ENCODE data around the gene SREBF1.

Gene SREBF1

DNA sequence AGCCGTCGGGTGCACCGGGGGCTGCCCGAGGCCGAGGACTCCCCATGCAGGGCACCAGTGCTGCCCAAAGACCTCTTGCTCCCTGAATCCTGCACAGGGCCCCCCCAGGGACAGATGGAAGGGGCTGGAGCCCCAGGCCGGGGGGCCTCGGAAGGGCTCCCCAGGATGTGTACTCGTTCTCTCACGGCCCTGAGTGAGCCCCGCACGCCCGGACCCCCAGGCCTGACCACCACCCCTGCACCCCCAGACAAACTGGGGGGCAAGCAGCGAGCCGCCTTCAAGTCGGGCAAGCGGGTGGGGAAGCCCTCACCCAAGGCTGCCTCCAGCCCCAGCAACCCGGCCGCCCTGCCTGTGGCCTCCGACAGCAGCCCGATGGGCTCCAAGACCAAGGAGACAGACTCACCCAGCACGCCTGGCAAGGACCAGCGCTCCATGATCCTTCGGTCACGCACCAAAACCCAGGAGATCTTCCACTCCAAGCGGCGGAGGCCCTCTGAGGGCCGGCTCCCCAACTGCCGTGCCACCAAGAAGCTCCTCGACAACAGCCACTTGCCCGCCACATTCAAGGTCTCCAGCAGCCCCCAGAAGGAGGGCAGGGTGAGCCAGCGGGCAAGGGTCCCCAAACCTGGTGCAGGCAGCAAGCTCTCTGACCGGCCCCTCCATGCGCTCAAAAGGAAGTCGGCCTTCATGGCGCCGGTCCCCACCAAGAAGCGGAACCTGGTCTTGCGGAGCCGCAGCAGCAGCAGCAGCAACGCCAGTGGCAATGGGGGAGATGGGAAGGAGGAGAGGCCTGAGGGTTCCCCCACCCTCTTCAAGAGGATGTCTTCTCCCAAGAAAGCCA is 40.6 kb downstream of the SREBF1 start:
- DNase-seq (ENCODE audit: low read depth, low spot score): no peak

DNA sequence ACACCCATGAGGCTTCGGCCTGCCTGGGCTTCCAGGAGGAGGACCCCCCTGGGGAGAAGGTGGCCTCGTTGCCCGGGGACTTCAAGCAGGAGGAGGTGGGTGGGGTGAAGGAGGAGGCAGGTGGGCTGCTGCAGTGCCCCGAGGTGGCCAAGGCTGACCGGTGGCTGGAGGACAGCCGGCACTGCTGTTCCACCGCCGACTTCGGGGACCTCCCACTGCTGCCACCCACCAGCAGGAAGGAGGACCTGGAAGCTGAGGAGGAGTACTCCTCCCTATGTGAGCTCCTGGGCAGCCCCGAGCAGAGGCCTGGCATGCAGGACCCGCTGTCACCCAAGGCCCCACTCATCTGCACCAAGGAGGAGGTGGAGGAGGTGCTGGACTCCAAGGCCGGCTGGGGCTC is 41.5 kb downstream of the SREBF1 start:
- DNase-seq (ENCODE audit: low read depth, low spot score): no peak

DNA sequence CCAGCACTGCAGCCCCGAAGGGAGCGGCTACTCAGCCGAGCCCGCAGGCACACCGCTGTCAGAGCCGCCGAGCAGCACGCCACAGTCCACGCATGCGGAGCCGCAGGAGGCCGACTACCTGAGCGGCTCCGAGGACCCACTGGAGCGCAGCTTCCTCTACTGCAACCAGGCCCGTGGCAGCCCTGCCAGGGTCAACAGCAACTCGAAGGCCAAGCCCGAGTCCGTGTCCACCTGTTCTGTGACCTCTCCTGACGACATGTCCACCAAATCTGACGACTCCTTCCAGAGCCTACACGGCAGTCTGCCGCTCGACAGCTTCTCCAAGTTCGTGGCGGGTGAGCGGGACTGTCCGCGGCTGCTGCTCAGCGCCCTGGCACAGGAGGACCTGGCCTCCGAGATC is 42.4 kb downstream of the SREBF1 start:
- no peak for DNase-seq (ENCODE audit: low read depth, low spot score)

DNA sequence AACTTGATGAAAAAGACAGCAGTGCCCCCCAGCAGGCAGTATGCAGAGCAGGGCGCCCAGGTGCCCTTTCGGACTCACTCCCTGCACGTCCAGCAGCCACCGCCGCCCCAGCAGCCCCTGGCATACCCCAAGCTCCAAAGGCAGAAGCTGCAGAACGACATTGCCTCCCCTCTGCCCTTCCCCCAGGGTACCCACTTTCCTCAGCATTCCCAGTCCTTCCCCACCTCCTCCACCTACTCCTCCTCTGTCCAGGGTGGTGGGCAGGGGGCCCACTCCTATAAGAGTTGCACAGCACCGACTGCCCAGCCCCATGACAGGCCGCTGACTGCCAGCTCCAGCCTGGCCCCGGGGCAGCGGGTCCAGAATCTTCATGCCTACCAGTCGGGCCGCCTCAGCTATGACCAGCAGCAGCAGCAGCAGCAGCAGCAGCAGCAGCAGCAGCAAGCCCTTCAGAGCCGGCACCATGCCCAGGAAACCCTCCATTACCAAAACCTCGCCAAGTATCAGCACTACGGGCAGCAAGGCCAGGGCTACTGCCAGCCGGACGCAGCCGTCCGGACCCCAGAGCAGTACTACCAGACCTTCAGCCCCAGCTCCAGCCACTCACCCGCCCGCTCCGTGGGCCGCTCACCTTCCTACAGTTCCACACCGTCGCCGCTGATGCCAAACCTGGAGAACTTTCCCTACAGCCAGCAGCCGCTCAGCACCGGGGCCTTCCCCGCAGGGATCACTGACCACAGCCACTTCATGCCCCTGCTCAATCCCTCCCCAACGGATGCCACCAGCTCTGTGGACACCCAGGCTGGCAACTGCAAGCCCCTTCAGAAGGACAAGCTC is 43.2 kb downstream of the SREBF1 start:
- no peak for DNase-seq (ENCODE audit: low read depth, low spot score)

DNA sequence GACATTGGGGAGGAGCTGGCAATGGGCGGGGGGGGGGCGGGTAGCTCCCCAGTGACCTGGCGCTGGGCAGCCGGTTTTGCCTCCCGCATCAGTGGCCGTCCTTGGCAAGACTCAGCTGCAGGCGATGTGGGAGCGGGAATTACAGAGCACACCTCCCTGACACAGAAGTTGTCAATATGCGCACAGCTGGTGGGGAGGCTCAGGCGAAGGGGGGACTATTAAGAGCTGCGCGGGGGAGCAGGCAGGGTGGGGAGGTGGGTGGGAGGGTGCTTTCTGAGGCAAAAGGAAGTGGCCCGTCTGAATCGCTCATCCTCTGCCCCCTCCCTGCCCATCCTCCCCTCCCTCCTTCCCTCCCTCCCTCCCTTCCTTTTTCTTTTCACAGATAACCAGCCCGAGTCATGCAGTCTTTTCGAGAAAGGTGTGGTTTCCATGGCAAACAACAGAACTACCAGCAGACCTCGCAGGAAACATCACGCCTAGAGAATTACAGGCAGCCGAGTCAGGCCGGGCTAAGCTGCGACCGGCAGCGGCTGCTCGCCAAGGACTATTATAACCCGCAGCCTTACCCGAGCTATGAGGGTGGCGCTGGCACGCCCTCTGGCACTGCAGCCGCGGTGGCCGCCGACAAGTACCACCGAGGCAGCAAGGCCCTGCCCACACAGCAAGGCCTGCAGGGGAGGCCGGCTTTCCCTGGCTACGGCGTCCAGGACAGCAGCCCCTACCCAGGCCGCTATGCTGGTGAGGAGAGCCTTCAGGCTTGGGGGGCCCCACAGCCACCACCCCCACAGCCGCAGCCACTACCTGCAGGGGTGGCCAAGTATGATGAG is 44.0 kb downstream of the SREBF1 start:
- no peak for DNase-seq (ENCODE audit: low read depth, low spot score)

DNA sequence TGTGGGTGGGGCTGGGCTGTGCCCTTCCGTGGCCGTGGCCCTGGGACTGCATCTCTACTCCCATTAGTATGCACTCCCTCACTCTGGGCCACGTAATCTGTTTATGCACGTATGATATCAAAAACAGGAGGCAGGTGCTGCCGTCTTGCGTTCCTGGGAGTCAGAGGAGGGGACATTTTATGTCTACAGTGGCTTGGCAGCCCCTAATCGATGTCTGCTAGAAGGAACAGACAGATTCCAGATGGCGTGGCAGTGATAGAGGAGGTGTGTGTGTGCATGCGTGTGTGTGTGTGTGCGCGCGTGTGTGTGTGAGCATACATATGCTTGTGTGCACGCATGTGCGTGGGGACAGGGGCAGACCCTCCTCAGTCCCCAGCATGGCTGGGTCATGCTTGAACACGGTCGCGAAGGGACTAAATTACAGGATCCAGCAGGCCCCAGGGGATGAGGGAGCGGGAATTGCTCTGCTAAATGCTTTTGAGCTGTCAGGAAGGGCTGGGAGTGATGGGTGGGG is 44.7 kb downstream of the SREBF1 start:
- no peak for DNase-seq (ENCODE audit: low read depth, low spot score)

DNA sequence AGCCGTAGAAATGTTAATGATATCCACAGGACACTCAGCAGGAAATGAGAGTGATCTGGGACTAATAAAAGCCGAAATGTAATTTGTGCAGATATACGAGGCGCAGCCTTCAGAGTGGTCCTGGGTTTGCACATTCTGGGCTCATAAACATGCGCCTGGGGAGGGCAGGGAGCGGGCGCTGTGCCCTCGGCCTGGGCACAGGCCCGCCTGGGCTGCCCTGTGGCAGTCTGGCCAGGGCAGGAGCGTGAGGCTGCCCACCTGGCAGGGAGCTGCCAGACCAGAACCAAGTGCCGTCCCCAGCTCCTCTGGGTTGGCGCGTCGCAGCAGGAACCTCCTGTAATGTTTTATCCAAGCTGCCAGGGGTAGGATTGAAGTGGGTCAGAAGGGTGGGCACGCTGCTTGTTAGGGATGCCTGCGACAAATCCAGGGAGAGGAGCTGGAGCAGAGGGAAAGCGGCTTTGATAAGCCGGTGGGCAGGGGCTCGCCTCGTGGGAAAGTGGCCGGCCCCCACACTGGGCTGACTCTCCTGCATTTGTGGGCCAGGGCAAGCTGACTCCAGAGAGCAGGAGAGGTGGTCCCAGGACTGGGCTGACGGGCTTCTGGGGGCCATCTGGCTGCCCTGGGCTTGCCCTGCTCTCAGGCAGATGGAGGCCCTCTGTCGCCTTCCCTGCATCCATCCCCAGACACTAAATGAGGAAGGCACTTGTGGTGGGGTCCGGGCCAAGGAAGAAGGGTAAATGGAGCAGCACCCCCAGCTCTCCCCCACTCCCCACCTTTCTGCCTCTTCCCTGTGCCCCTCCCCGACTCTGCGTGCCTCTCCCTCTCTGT is 45.9 kb downstream of the SREBF1 start:
- DNase-seq (ENCODE audit: low read depth, low spot score): no peak

DNA sequence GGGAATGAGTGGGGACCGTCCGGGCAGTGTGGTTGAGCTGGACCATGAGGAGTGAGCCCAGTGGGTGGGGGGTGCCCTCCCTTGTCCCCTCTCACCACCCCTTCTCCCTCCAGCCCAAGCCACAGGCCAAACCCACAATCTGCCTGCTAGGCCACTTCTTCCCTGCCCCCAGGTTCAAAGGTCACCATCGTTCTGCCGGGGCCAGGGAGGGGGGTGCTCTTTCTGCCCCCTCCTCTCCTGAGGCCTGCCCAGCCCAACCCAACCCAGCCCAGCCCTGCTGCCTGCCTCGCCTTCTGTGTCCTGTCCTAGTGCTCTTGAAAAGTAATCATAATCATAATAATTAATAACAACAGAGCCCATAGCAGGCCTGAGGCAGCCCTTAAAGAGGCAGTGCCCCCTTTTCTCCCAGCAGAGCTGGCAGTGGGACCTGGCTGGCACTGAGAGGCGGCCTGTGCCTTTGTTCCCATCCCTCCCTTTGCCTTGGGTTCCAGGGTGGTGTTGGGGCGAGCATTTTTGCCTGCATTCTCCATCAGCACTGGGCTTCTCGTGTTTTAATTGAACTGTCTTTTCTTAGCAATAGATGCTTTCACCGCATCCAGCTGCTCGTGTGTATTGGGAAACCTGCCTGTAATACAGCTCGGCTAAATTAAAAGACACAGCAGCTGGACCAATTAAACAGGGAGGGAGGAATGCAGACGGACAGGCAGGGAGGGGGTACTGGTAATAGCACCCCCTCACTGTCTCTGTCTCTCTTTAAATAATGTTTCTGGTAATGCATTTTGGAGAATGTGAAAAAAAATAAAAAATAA is 46.8 kb downstream of the SREBF1 start:
- DNase-seq (ENCODE audit: low read depth, low spot score): no peak

DNA sequence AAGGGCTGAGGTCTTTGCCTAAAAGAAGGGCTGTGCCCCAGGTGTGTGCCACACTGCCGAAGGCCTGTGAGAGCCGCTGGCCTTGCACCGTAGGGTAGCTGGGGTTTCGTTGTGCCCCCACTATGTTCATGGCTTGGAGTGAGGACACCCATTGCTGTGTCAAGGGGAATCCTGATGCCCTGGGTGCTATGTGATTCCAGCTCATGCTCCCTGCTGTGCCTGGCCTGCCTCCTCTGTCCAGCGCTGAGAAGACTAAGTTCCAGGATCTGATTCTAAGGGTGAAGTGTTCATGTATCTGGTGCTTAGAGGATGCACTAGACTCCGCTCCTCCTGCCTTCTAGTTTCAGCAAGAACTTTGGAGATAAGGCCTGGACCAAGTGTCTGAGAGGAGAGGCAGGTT is 47.4 kb downstream of the SREBF1 start:
- DNase-seq (ENCODE audit: low read depth, low spot score): no peak

DNA sequence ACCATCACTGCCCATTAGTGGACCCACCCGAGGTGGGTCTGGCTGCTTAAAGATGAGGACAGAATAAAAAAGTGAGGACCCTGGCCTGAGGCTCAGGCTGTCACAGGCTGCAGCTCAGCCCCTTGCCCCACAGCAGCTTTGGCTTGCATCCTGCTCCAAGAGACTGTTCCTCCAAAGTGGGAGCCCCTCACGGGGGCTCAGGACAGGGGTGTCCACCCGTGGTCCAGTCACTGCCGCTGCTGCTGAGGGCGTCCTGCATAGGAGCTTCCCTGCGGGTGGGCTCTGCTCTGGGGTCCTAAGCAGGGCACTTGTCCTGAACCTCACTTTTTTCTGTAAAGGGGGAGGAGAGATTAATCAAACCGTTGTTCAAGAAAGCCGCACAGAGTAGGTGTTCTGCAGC is 47.8 kb downstream of the SREBF1 start:
- DNase-seq (ENCODE audit: low read depth, low spot score): no peak

DNA sequence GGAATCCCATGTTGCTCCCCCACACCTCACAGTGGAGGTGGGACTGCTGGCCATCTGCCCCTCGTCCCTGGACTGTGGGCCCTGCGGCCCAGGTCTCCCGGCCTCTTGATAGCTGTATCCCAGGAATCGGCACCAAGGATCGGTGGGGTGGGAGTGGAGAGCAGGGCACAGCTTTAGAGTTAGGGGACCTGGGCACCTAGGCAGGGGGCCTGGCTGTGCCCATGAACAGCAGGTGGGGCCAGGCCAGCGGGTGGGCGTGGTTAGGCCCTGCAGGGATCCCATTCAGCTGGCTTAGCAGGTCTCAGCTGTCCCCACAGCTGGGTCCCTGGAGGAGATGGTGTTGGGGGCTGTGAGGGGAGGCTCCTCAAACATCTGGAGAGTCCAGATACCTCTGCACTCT is 49.2 kb downstream of the SREBF1 start:
- no peak for DNase-seq (ENCODE audit: low read depth, low spot score)

DNA sequence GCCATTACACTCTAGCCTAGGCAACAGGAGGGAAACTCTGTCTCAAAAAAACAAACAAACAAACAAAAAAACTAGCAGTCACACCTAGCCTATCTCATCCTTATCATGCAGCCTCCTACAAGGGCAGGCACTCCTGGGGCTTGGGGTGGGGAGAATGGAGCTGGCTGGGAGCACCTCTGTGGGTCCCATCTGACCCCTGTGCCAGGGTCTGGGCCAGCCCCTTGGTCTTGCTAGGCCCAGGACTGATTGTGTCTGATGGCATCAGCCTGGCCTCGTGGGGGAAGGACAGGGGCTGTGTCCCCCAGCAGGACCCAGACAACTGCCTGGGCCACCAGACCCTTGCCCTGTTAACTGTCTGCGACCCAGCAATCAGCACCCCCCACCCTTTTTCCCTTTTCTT is 49.8 kb downstream of the SREBF1 start:
- DNase-seq (ENCODE audit: low read depth, low spot score): no peak

DNA sequence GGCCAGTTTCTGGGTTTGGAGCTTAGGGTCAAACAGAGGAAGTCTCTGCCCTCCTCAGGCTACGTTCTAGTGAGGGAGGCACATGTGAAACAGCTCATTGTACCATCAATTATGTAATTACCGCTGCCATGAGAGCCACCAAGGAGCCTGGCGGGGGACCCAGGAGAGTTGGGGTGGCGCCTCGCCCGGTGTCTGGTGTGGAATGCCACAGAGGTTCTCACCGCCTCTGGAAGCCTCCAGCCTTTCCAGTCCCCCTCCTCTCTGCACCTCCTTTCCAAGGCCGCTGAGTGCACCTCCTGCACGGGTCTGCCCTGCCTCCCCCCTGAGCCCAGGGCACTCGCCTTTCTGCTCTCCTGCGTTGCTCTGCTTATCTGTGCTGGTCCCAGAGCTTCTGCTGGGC is 51.4 kb downstream of the SREBF1 start:
- no peak for DNase-seq (ENCODE audit: low read depth, low spot score)

DNA sequence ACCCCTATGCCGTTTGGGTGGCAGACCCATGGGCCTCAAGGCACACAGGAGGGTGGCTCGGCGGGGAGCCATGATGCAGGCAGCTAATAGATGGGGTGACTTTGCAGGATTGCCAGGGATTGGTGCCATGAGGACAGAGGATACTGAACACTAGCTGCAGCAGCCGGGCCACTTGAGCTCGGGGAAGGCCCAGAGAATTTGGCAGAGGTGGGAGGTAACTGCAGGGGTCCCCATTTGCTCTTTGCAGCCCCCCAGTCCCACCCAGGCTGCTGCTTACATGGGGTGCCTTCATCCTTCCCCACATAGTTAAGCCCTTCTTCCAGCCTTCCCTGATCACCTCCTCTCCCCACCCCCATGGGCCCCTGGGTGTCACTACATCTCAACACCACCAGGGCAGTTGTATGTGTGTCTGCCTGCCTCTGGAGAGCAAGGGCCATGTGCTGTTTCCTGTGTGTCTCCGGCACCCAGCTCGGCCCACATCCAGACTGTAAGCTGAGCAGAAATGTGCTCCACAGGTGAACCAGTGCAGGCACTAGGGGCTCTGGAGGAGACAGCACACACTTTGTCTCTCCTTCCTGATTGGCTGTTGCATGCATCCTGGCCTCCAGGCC is 52.0 kb downstream of the SREBF1 start:
- DNase-seq (ENCODE audit: low read depth, low spot score): no peak

DNA sequence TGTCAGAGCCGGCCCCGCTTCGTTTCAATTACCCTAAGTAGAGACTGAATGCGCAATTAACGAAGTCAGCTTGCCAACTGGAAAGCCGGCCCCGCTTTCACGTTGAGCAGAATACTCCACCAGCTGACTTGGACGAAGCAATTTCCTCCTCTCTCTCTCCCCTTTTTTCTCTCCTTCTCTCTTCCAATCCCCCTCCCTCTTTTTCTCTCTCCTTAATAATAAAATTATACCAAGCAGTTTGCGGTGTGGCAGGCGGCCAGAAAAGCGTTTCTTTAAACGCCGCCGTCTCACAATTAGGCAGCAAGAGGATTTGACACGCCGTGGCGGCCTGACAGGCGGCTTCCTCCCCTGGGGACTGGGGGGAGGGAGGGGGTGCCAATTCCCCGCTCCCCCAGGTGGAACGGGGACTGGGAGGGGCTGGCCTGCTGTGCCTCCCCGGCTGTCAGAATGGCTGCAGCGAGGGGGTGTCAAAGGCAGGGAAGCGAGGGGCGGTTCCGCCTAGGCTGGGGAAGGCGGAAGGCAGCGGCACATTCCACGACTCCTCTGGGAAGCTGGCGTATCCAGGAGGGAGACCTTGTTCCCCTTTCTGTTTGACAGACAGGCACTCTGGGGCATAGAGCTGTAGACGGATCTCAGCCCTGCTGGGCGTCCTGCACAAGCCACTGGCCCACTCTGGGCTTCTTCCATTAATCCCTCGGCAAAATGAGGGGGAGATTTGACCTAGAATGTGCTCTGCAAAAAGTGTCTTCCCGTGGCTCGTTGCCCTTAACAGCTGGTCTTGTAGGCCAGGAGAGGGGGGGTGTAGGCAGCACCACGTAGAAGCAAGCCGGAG is 52.7 kb downstream of the SREBF1 start:
- no peak for DNase-seq (ENCODE audit: low read depth, low spot score)

DNA sequence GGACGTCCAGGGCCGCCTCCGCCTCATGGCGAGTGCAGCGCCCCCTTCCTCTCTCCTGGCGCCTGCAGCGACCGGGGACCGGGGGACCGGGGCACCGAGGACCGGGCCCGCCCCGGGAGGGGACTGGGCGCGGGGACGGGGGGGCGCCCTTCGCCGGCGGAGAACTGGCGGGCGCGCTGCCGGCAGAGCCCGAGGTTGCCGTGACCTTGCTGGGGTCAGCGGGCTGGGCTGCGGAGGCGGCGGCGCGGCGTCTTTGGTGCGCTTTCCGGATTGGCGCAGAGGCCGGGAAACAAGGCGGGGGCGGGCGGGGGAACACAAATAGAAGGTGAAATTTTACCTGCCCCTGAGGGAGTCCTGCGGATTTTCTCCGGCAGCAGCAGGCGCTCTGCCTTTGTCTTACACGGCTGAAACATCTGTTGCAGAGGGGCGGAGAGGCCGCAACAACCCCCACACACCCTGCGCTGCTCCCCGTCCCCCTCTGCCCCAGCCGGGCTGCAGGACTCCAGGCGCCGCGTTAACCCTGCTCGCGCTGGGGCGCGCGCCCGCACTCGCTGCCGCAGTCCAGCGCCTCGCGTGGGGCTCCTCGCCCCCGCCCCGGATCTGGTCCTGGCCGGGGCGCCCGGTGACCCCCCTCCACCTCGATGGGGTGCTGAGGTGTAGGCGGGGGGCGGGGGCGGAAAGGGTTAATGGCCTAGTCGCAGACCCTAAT is 53.5 kb downstream of the SREBF1 start:
- DNase-seq (ENCODE audit: low read depth, low spot score): no peak

DNA sequence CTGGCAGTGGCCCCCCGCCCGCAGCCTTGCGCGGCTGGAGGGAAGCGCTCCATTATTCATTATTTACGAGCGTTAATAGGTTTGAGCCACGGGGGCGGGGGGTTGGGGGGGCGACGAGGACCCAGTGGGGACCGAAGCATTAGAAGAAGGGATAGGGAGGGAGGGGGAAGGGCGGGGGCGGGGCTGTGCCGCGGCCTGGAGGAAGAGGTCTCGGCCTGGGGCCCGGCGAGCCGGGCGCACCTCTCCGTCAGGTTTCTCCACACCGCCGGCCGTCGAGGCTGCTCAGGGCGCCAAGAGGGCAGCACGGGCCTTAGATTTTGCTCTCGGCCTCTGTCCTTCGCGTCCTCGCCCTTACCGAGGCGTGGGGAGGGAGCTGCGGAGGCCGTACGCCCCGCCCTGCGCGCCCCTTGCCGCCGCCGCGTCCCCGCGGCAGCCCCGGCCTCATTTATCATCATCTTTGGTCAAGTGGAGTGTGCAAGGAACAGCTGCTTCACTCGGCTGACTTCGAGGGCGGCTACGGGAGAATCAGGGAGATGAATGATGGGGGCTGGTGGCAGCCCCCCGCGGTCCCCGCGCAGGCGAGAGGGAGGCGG is 54.2 kb downstream of the SREBF1 start:
- DNase-seq (ENCODE audit: low read depth, low spot score): no peak

Data from brain pericyte (primary cell).